ENCODE measurements around the gene EPAS1. TPM values are rescaled to one million over a fixed set of nuclear protein-coding genes. Genes with fewer than 3 reads are reported as not detected.
A peak's percentile ranks its signal among the peaks of the same experiment; 100 is the strongest.

Gene EPAS1
- total RNA-seq, 2 donors from 2014 or later, result 517 to 667 TPM

GRCh38 chr2:46326231-46326980 is 29.2 kb downstream of the EPAS1 start:
- Histone ChIP-seq H3K36me3 (no peaks in the 10 kb centered on the region), H3K4me3 (no peak overlapping the region), H3K27me3 (replicated peaks; ENCODE audit: insufficient read depth) (no peaks in the 10 kb centered on the region), H3K9me3 (no peaks in the 10 kb centered on the region), H3K4me1 (ENCODE audit: control insufficient read depth in 1 of 2, low read depth in 2 of 2) (peaks cover 20 to 100% of the 10 kb centered on the region in 2 donors), H3K27ac (no peak overlapping the region)
- no peak for ATAC-seq (ENCODE audit: insufficient number of reproducible peaks, low FRiP score, low read depth)
- TF ChIP-seq, protein P1, sequence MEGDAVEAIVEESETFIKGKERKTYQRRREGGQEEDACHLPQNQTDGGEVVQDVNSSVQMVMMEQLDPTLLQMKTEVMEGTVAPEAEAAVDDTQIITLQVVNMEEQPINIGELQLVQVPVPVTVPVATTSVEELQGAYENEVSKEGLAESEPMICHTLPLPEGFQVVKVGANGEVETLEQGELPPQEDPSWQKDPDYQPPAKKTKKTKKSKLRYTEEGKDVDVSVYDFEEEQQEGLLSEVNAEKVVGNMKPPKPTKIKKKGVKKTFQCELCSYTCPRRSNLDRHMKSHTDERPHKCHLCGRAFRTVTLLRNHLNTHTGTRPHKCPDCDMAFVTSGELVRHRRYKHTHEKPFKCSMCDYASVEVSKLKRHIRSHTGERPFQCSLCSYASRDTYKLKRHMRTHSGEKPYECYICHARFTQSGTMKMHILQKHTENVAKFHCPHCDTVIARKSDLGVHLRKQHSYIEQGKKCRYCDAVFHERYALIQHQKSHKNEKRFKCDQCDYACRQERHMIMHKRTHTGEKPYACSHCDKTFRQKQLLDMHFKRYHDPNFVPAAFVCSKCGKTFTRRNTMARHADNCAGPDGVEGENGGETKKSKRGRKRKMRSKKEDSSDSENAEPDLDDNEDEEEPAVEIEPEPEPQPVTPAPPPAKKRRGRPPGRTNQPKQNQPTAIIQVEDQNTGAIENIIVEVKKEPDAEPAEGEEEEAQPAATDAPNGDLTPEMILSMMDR (IDR thresholded peaks at IDR 0.05), result no peak
- DNase-seq (ENCODE audit: low spot score), result no peak

- H3K27me3 ChIP-seq (replicated peaks; ENCODE audit: insufficient read depth), result no peaks in the 10 kb centered on the region
- H3K4me1 ChIP-seq (ENCODE audit: control insufficient read depth in 1 of 2, low read depth in 2 of 2), result peaks cover 26 to 100% of the 10 kb centered on the region in 2 donors
- H3K4me3 ChIP-seq, result no peak overlapping the region
- H3K9me3 ChIP-seq, result no peaks in the 10 kb centered on the region
- ATAC-seq (ENCODE audit: insufficient number of reproducible peaks, low FRiP score, low read depth) (no peak), DNase-seq (ENCODE audit: low spot score) (no peak)
- H3K27ac ChIP-seq, result peak overlapping the region in 1 of 2 donors; percentile 19
- no peaks in the 10 kb centered on the region for H3K36me3 ChIP-seq
- TF ChIP-seq, protein P1 (IDR thresholded peaks at IDR 0.05), result no peak
These were observed 30.4 kb downstream of the EPAS1 start for GRCh38 chr2:46327627-46328026.

GRCh38 chr2:46328291-46328690 is 31.1 kb downstream of the EPAS1 start:
- DNase-seq (ENCODE audit: low spot score), result no peak
- TF ChIP-seq, protein P1 (IDR thresholded peaks at IDR 0.05), result no peak
- ATAC-seq (ENCODE audit: insufficient number of reproducible peaks, low FRiP score, low read depth), result no peak
- H3K4me1 ChIP-seq (ENCODE audit: control insufficient read depth in 1 of 2, low read depth in 2 of 2), result peaks cover 32 to 100% of the 10 kb centered on the region in 2 donors
- H3K27me3 ChIP-seq (replicated peaks; ENCODE audit: insufficient read depth), result no peaks in the 10 kb centered on the region
- no peaks in the 10 kb centered on the region for H3K36me3 ChIP-seq
- peak overlapping the region in 1 of 2 donors; percentile 19 for H3K27ac ChIP-seq
- no peaks in the 10 kb centered on the region for H3K9me3 ChIP-seq
- H3K4me3 ChIP-seq, result no peak overlapping the region

- DNase-seq (ENCODE audit: low spot score), result no peak
- no peaks in the 10 kb centered on the region for H3K36me3 ChIP-seq
- H3K9me3 ChIP-seq, result no peaks in the 10 kb centered on the region
- TF ChIP-seq, protein P1 (IDR thresholded peaks at IDR 0.05), result no peak
- H3K4me1 ChIP-seq (ENCODE audit: control insufficient read depth in 1 of 2, low read depth in 2 of 2), result peaks cover 36 to 100% of the 10 kb centered on the region in 2 donors
- no peak for ATAC-seq (ENCODE audit: insufficient number of reproducible peaks, low FRiP score, low read depth)
- no peaks in the 10 kb centered on the region for H3K27me3 ChIP-seq (replicated peaks; ENCODE audit: insufficient read depth)
- peak overlapping the region in 1 of 2 donors; percentile 88 for H3K27ac ChIP-seq
- no peak overlapping the region for H3K4me3 ChIP-seq
These were observed 31.6 kb downstream of the EPAS1 start for GRCh38 chr2:46328829-46329228.

GRCh38 chr2:46329340-46329739 is 32.1 kb downstream of the EPAS1 start:
- H3K9me3 ChIP-seq, result no peaks in the 10 kb centered on the region
- H3K4me1 ChIP-seq (ENCODE audit: control insufficient read depth in 1 of 2, low read depth in 2 of 2), result peaks cover 40 to 100% of the 10 kb centered on the region in 2 donors
- DNase-seq (ENCODE audit: low spot score) (no peak), ATAC-seq (ENCODE audit: insufficient number of reproducible peaks, low FRiP score, low read depth) (no peak)
- TF ChIP-seq, protein P1 (IDR thresholded peaks at IDR 0.05), result no peak
- no peaks in the 10 kb centered on the region for H3K36me3 ChIP-seq
- peak overlapping the region in 1 of 2 donors; percentile 88 for H3K27ac ChIP-seq
- H3K27me3 ChIP-seq (replicated peaks; ENCODE audit: insufficient read depth), result no peaks in the 10 kb centered on the region
- H3K4me3 ChIP-seq, result no peak overlapping the region

Measured in thoracic aorta (tissue), 2 donors.